ENCODE measurements around the gene MARCHF10. TPM values are rescaled to one million over a fixed set of nuclear protein-coding genes. Genes with fewer than 3 reads are reported as not detected.

MARCHF10 gene
- total RNA-seq, 1 donor from 2014 or later: 5.1 TPM

DNA sequence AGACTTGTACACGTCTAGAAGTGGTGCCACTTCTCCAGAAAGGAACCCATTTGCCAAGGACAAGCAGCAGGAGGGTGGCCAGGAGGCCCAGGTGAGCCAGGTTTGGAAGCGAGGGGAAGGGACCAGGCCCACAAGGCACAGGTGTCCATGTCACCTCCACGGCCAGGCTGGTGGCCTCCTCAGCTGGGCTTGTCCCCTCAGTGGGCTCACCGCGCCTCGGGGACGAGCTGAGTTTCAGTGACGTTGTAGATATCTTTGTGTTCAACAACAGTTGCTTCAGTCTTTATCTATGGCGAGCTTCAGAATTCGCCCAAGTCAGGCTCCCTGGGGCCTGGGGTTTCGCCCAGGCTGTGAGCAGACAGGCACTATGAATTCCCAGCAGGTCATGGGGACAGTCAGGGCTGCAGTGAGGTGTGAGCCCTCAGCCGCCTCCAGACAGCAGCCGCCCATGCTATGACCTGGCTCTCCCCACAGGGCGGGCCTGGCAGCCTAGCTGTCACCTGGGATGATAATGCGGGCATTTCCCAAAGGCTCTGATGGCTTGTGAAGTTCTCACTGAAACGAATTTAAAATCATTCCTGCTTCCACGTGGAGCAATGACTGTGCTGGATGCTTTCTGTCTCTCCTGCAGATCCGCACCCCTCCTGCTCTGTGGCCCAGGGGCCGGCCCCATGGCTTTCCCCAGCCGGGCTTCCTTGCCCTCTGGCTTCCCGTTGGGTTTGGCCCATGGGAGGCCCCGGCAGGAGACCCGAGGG, 91.1 kb downstream of the MARCHF10 start:
- Histone ChIP-seq H3K36me3 (no peaks in the 10 kb centered on the region), H3K9me3 (no peaks in the 10 kb centered on the region), H3K27ac (no peak overlapping the region), H3K4me1 (no peaks in the 10 kb centered on the region), H3K4me3 (no peak overlapping the region), H3K27me3 (ENCODE audit: low read depth) (no peaks in the 10 kb centered on the region)
- ATAC-seq (no peak), DNase-seq (no peak)
- no peak for TF ChIP-seq CTCF (IDR thresholded peaks at IDR 0.05)
- intact Hi-C loops (cut with DNase I): no loop called here

GRCh38 chr17:62715882-62716390, 92.2 kb downstream of the MARCHF10 start:
- DNase-seq (no peak), ATAC-seq (no peak)
- Histone ChIP-seq H3K4me3 (no peak overlapping the region), H3K27ac (no peak overlapping the region), H3K36me3 (no peaks in the 10 kb centered on the region), H3K27me3 (ENCODE audit: low read depth) (no peaks in the 10 kb centered on the region), H3K9me3 (no peaks in the 10 kb centered on the region), H3K4me1 (no peaks in the 10 kb centered on the region)
- intact Hi-C loops (cut with DNase I): no loop called here
- TF ChIP-seq CTCF (IDR thresholded peaks at IDR 0.05): no peak

DNA sequence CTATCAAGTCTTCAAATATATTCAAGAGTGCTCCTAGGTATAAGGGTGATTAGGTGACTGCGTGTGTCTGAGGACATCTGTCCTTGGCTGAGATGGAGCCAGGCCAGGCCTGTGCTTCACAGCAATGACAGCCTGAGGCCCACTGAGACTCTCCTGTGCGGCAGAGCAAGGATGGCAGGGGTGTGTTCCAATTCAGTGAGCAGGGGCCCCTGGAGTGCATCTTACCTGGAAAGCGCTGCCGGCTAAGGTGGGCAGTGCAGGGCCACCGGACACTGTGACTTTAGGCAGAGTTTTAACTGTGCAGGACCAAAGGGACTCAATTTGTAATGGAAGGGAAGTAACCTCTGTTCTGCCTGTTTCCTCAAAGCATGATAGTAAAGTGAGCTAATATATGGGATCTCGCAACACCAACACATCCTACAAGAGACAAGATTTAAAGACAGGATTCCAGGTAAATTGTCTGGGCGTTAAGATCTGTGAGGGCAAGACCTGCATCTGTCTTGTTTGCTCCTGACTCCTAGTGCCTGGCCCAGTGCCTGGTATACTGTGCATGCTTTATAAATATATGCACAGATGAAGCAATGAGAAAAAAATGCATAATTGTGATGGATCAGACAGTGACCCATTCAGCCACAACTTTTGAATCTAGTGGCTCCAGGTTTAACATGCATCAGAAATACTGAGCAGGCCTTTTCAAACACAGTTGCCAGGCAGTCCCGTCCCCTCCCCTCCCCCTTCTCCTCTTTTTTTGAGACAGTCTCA, 93.9 kb downstream of the MARCHF10 start:
- Histone ChIP-seq H3K27ac (no peak overlapping the region), H3K27me3 (ENCODE audit: low read depth) (no peaks in the 10 kb centered on the region), H3K9me3 (no peaks in the 10 kb centered on the region), H3K4me3 (no peak overlapping the region), H3K36me3 (no peaks in the 10 kb centered on the region), H3K4me1 (no peaks in the 10 kb centered on the region)
- ATAC-seq: no peak
- no peak for DNase-seq
- no peak for TF ChIP-seq CTCF (IDR thresholded peaks at IDR 0.05)
- intact Hi-C loops (cut with DNase I): no loop called here

- TF ChIP-seq CTCF (IDR thresholded peaks at IDR 0.05): no peak
- no peak for DNase-seq
- H3K4me3 ChIP-seq: no peak overlapping the region
- no peaks in the 10 kb centered on the region for H3K36me3 ChIP-seq
- no peaks in the 10 kb centered on the region for H3K4me1 ChIP-seq
- intact Hi-C loops (cut with DNase I): no loop called here
- peaks cover 4% of the 10 kb centered on the region for H3K9me3 ChIP-seq
- no peaks in the 10 kb centered on the region for H3K27me3 ChIP-seq (ENCODE audit: low read depth)
- no peak overlapping the region for H3K27ac ChIP-seq
- no peak for ATAC-seq
These were observed 94.8 kb downstream of the MARCHF10 start for GRCh38 chr17:62713086-62713881.

DNA sequence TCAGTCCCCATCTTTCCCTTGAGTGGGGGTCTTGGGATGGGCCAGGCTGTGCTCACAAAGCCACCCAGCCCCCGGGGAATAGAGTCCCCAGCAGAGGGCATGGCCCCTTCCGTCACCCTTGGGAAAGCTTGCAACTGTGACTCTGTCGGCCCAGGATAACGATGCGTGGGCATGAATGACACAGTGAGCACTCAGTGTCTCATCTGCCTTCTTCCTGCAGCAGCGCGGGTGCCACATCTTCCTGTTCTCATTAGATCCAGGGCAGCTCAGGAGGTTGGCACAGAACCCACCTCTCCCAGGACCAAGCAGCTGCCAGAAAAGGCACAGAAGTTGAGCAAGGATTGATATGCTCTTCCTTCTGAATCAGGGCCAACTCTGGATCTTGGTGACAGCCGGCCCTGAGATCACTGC, 95.9 kb downstream of the MARCHF10 start:
- H3K36me3 ChIP-seq: no peaks in the 10 kb centered on the region
- no peak for TF ChIP-seq CTCF (IDR thresholded peaks at IDR 0.05)
- DNase-seq: no peak
- no peak for ATAC-seq
- intact Hi-C loops (cut with DNase I): no loop called here
- no peak overlapping the region for H3K4me3 ChIP-seq
- H3K4me1 ChIP-seq: no peaks in the 10 kb centered on the region
- peaks cover 4% of the 10 kb centered on the region for H3K9me3 ChIP-seq
- no peaks in the 10 kb centered on the region for H3K27me3 ChIP-seq (ENCODE audit: low read depth)
- H3K27ac ChIP-seq: no peak overlapping the region
